ENCODE measurements around the gene LDHB. TPM values are rescaled to one million over a fixed set of nuclear protein-coding genes. Genes with fewer than 3 reads are reported as not detected.

The LDHB gene
- total RNA-seq: 385 and 440 TPM in 2 replicates

DNA sequence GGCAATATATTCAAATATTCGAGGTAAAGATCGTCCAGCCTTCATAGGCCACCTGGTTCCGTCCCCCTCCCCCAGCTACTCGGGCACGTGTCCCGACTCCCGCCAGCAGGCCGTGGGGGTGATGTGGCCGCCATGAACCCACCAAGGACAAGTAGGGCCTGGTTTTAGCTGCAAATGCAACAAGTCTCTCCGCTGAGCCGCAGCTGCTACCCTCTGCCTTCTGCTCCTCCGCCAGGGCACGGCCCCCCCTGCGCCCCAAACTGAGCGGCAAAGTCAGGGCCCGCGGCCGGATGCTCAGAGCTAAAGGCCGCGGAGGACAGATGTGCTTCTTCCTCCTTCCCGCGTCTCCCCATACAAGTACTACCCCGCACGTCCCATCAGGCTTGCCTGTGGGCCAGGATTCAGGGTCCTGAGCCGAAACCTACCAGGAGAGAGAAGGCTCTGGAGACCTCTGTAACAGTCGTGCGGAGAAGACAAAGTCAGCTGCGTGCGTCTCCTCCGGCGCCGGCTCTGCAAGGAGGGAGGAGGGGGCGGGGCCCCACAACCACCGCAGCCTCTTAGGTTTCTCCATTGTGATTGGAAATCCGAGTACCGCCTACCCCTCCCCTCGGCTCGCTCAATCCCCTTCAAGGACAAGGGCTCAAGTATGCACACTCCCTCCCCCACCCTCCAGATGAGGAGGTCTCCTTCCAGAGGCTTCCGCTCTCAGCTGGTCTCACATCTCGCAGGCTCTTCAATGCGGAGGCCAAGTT, at the start of gene LDHB:
Gene LDHB (minus strand): TSS at position 517 of the 752 bp plus-strand sequence. CDS start 3,171 bp downstream, outside the sequence.
- Mint-ChIP-seq H3K9me3 (no peaks in the 10 kb centered on the region), H3K4me1 (peaks cover 24% of the 10 kb centered on the region), H3K4me3 (peak within 1 kb of the TSS; percentile 99), H3K27ac (peak within 1 kb of the TSS; percentile 97), H3K27me3 (peaks cover 3% of the 10 kb centered on the region), H3K36me3 (ENCODE audit: low read depth) (peaks cover 24% of the 10 kb centered on the region)
- ChIA-PET POLR2A (interaction anchor here (0.9 to 2.1 kb wide), 10 partner anchors 8 to 887 kb away, joined by 3 to 36 read pairs (median 4); partner anchors contain the start of genes C2CD5, GOLT1B, PYROXD1 and RECQL), CTCF (no interaction called here)
- intact Hi-C loops (cut with micrococcal nuclease): loop anchor here (1.0 to 10.0 kb wide), 6 partner anchors 23 to 967 kb away; partner anchors contain the start of genes C2CD5, CMAS, ETNK1 and GOLT1B
- TF ChIP-seq, protein P1, sequence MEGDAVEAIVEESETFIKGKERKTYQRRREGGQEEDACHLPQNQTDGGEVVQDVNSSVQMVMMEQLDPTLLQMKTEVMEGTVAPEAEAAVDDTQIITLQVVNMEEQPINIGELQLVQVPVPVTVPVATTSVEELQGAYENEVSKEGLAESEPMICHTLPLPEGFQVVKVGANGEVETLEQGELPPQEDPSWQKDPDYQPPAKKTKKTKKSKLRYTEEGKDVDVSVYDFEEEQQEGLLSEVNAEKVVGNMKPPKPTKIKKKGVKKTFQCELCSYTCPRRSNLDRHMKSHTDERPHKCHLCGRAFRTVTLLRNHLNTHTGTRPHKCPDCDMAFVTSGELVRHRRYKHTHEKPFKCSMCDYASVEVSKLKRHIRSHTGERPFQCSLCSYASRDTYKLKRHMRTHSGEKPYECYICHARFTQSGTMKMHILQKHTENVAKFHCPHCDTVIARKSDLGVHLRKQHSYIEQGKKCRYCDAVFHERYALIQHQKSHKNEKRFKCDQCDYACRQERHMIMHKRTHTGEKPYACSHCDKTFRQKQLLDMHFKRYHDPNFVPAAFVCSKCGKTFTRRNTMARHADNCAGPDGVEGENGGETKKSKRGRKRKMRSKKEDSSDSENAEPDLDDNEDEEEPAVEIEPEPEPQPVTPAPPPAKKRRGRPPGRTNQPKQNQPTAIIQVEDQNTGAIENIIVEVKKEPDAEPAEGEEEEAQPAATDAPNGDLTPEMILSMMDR (IDR thresholded peaks at IDR 0.05): no peak
- ATAC-seq (ENCODE audit: low read depth): peak; percentile 97
- peak; percentile 72 for DNase-seq

DNA sequence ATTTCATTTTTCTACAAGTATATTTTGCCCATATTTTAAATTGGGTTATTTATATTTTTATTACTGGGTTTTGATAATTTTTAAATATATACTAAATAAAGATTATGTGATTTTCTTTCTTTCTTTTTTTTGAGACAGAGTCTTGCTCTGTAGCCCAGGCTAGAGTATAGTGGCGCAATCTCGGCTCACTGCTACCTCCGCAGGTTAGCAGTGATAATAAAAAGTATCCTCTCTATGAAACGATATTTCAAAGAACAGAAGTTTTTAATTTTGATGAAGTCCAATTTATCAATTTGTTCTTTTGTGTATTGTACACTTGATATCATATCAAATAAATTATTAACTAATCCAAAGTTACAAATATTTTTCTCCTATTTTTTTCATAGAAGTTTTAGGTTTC, 47.2 kb upstream of the LDHB start:
- DNase-seq: no peak
- H3K36me3 Mint-ChIP-seq (ENCODE audit: low read depth): no peaks in the 10 kb centered on the region
- no peak overlapping the region for H3K4me3 Mint-ChIP-seq
- TF ChIP-seq, protein P1 (IDR thresholded peaks at IDR 0.05): no peak
- H3K27me3 Mint-ChIP-seq: peaks cover 5% of the 10 kb centered on the region
- no peaks in the 10 kb centered on the region for H3K4me1 Mint-ChIP-seq
- no peak for ATAC-seq (ENCODE audit: low read depth)
- H3K27ac Mint-ChIP-seq: no peak overlapping the region
- no peaks in the 10 kb centered on the region for H3K9me3 Mint-ChIP-seq
- intact Hi-C loops (cut with micrococcal nuclease): no loop called here
- ChIA-PET POLR2A (no interaction called here), CTCF (no interaction called here)

DNA sequence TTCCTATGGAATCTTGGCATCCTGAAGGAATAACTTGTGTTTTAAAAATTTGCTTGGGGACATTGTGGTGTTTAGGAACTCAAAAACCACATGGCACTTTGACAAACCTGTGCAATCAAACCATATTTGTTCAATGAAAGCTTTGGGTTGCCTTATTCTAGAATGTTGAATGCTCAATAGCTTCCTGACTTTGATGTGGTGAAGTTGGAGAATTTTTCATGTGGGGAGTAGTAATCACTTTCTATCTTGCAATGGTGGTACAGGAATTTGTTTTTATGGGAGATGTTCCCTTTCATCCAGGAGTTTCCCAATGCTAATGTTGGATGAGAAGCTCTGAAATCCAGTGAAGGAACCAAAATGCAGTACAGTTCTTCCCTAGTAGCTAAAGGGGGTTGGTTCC, 42.2 kb upstream of the LDHB start:
- ATAC-seq (ENCODE audit: low read depth): no peak

DNA sequence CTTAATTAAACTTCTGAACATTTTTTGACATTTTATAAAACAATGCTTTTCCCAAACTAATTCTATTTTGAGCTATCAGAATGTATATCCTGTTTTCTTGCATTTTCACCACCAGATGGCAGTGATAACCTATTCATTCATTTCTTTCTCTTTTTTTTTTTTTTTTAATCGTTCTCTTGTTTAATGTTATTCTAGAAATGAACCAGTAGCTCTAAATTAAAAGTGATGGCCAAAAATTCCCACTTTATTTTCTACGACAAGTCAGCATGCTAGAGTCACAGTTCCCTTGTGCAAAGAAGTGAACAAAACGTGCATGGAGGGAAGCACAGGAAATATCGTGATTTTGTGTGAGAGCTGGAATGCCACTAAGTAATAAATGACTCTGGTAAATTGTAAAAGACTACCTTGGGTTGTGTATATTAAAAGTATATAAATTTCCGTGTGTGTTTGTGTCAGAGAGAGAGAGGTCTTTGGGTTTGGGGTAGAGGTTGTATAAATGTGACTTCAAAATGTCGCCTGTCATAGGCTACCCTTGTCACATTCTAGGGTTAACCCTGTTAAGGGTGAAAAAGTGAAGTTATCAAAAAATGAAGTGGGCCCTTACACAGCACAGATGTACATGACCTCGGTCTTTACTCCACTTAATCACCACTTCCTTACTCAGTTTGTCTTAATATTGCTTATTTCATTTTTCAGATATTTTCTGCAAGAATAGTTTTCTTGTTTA, 40.4 kb upstream of the LDHB start:
- ATAC-seq (ENCODE audit: low read depth) (no peak), DNase-seq (no peak)
- H3K27ac Mint-ChIP-seq: no peak overlapping the region
- TF ChIP-seq, protein P1 (IDR thresholded peaks at IDR 0.05): no peak
- CTCF ChIA-PET: interaction anchor here (0.7 to 3.3 kb wide), 9 partner anchors 8 to 761 kb away, joined by 3 to 24 read pairs (median 4); no protein-coding TSS in a partner anchor
- no peaks in the 10 kb centered on the region for H3K36me3 Mint-ChIP-seq (ENCODE audit: low read depth)
- POLR2A ChIA-PET: interaction anchor here (0.7 kb wide), 1 partner anchor 49 kb away, joined by 3 read pairs; no protein-coding TSS in a partner anchor
- H3K4me1 Mint-ChIP-seq: no peaks in the 10 kb centered on the region
- H3K27me3 Mint-ChIP-seq: peaks cover under 1% of the 10 kb centered on the region
- no peak overlapping the region for H3K4me3 Mint-ChIP-seq
- H3K9me3 Mint-ChIP-seq: no peaks in the 10 kb centered on the region
- intact Hi-C loops (cut with micrococcal nuclease): loop anchor here (1.0 kb wide), 3 partner anchors 321 to 745 kb away; no protein-coding TSS in a partner anchor

More for the DNA sequence above, 42.2 kb upstream of the LDHB start:
- TF ChIP-seq, protein P1 (IDR thresholded peaks at IDR 0.05): no peak
- no peaks in the 10 kb centered on the region for H3K4me1 Mint-ChIP-seq
- ChIA-PET POLR2A (no interaction called here), CTCF (interaction anchor here (1.1 to 1.3 kb wide), 3 partner anchors 319 to 743 kb away, joined by 4 to 6 read pairs (median 4); no protein-coding TSS in a partner anchor)
- DNase-seq: no peak
- no peak overlapping the region for H3K27ac Mint-ChIP-seq
- peaks cover 5% of the 10 kb centered on the region for H3K27me3 Mint-ChIP-seq
- H3K9me3 Mint-ChIP-seq: no peaks in the 10 kb centered on the region
- intact Hi-C loops (cut with micrococcal nuclease): no loop called here
- no peak overlapping the region for H3K4me3 Mint-ChIP-seq
- no peaks in the 10 kb centered on the region for H3K36me3 Mint-ChIP-seq (ENCODE audit: low read depth)

Measured in activated B cell treated with CpG ODN at 0.5 μM for 24 hours (primary cell).